HepG2 (cell line): ENCODE measurements around the gene ADIPOR2. TPM values are rescaled to one million over a fixed set of nuclear protein-coding genes. Genes with fewer than 3 reads are reported as not detected.

Source experiments
- AKAP8 ChIP-seq: sonication (generic); formaldehyde crosslinking; IDR thresholded peaks from 2 replicates; pipeline ENCODE4 v1.5.1; 2020; ENCODE audit warnings: mild to moderate bottlenecking, missing genetic modification reagents
- CENPX ChIP-seq: sonication (generic); formaldehyde crosslinking; IDR thresholded peaks from 2 replicates; pipeline ENCODE4 v1.9.0; 2021; ENCODE audit warnings: mild to moderate bottlenecking, missing genetic modification reagents, moderate library complexity
- CHD4 ChIP-seq: fragments of 200-600 bp; sonication (generic); IDR thresholded peaks from 2 replicates; pipeline ENCODE4 v1.7.0; 2017; ENCODE audit warnings: mild to moderate bottlenecking, low read length, borderline replicate concordance
- EED ChIP-seq: sonication (generic); formaldehyde crosslinking; IDR thresholded peaks from 2 replicates; pipeline ENCODE4 v1.5.0; 2020; ENCODE audit warnings: mild to moderate bottlenecking, missing genetic modification reagents
- ERF ChIP-seq: IDR thresholded peaks from 2 replicates; pipeline ENCODE4 v1.6.1; 2018; ENCODE audit warnings: missing biosample characterization, missing genetic modification reagents
- ETV5 ChIP-seq: IDR thresholded peaks from 2 replicates; pipeline ENCODE4 v1.6.1; 2018; ENCODE audit warnings: missing biosample characterization, missing genetic modification reagents, inconsistent platforms, borderline replicate concordance
- ISX ChIP-seq: sonication (generic); formaldehyde crosslinking; conservative IDR thresholded peaks from 2 replicates; pipeline ENCODE4 v1.5.0; 2020; ENCODE audit warnings: missing genetic modification reagents
- JUN ChIP-seq: sonication (generic); formaldehyde crosslinking; IDR thresholded peaks from 2 replicates; pipeline ENCODE4 v1.4.0; 2020; ENCODE audit warnings: mild to moderate bottlenecking, missing genetic modification reagents
- KLF9 ChIP-seq: IDR thresholded peaks from 2 replicates; pipeline ENCODE4 v1.6.1; 2016; ENCODE audit warnings: low read depth
- KMT2B ChIP-seq: IDR thresholded peaks from 2 replicates; pipeline ENCODE4 v1.6.1; 2016; ENCODE audit warnings: missing genetic modification reagents, missing compliant biosample characterization
- MAFK ChIP-seq, 2 experiments: IDR thresholded peaks in 1 of 2; conservative IDR thresholded peaks in 1 of 2; 2 replicates each; pipeline ENCODE4 v1.6.1; 2011; ENCODE audit warnings: improper control_type of control experiment in 2 of 2, low read length in 2 of 2
- MED8 ChIP-seq: sonication (generic); formaldehyde crosslinking; IDR thresholded peaks from 2 replicates; pipeline ENCODE4 v1.8.1; 2023; ENCODE audit warnings: mild to moderate bottlenecking, missing genetic modification reagents; ENCODE audit not compliant: insufficient replicate concordance
- MIER3 ChIP-seq: IDR thresholded peaks from 2 replicates; pipeline ENCODE4 v1.6.1; 2016; ENCODE audit warnings: missing compliant biosample characterization, borderline replicate concordance
- NKX3-1 ChIP-seq: sonication (generic); formaldehyde crosslinking; IDR thresholded peaks from 2 replicates; pipeline ENCODE4 v1.5.0; 2020; ENCODE audit warnings: missing genetic modification reagents
- SSRP1 ChIP-seq: IDR thresholded peaks from 2 replicates; pipeline ENCODE4 v1.6.1; 2016; ENCODE audit warnings: control low read depth
- TEF ChIP-seq: sonication (generic); formaldehyde crosslinking; IDR thresholded peaks from 2 replicates; pipeline ENCODE4 v1.5.0; 2020; ENCODE audit warnings: missing genetic modification reagents
- ZBTB7A ChIP-seq: sonication (generic); formaldehyde crosslinking; IDR thresholded peaks from 2 replicates; pipeline ENCODE4 v1.8.0; 2022; ENCODE audit warnings: mild to moderate bottlenecking, missing genetic modification reagents
- ZFP41 ChIP-seq: sonication (generic); formaldehyde crosslinking; IDR thresholded peaks from 2 replicates; pipeline ENCODE4 v1.4.0; 2020; ENCODE audit warnings: mild to moderate bottlenecking, missing genetic modification reagents, borderline replicate concordance
- ZNF205 ChIP-seq: IDR thresholded peaks from 2 replicates; pipeline ENCODE4 v1.6.1; 2018; ENCODE audit warnings: missing biosample characterization, missing genetic modification reagents
- ZNF441 ChIP-seq: sonication (generic); formaldehyde crosslinking; IDR thresholded peaks from 2 replicates; pipeline ENCODE4 v1.7.0; 2021; ENCODE audit warnings: missing genetic modification reagents, borderline replicate concordance
- ZNF451 ChIP-seq: sonication (generic); formaldehyde crosslinking; IDR thresholded peaks from 2 replicates; pipeline ENCODE4 v1.5.0; 2020; ENCODE audit warnings: mild to moderate bottlenecking, missing genetic modification reagents
- ZNF460 ChIP-seq: sonication (generic); formaldehyde crosslinking; IDR thresholded peaks from 2 replicates; pipeline ENCODE4 v1.5.1; 2020; ENCODE audit warnings: missing genetic modification reagents, mild to moderate bottlenecking, borderline replicate concordance
- ZNF550 ChIP-seq: sonication (generic); formaldehyde crosslinking; IDR thresholded peaks from 2 replicates; pipeline ENCODE4 v1.4.0; 2020; ENCODE audit warnings: mild to moderate bottlenecking, missing genetic modification reagents, borderline replicate concordance
- ZNF564 ChIP-seq: sonication (generic); formaldehyde crosslinking; IDR thresholded peaks from 2 replicates; pipeline ENCODE4 v1.8.1; 2023; ENCODE audit warnings: mild to moderate bottlenecking, missing genetic modification reagents
- ZNF589 ChIP-seq: sonication (generic); formaldehyde crosslinking; conservative IDR thresholded peaks from 2 replicates; pipeline ENCODE4 v1.8.0; 2022; ENCODE audit warnings: mild to moderate bottlenecking, moderate library complexity, missing genetic modification reagents
- ZNF780A ChIP-seq: sonication (generic); formaldehyde crosslinking; IDR thresholded peaks from 2 replicates; pipeline ENCODE4 v1.8.0; 2022; ENCODE audit warnings: mild to moderate bottlenecking, missing genetic modification reagents, moderate library complexity
- ZNF883 ChIP-seq: sonication (generic); formaldehyde crosslinking; IDR thresholded peaks from 2 replicates; pipeline ENCODE4 v1.5.1; 2020; ENCODE audit warnings: mild to moderate bottlenecking, missing genetic modification reagents; ENCODE audit errors: not compliant biosample characterization
- ZZZ3 ChIP-seq: sonication (generic); formaldehyde crosslinking; IDR thresholded peaks from 2 replicates; pipeline ENCODE4 v1.4.0; 2020; ENCODE audit warnings: missing genetic modification reagents, mild to moderate bottlenecking, borderline replicate concordance
- polyA plus RNA-seq, 8 experiments: library from polyadenylated mRNA; depleted of rRNA in 3 of 8; stranded (reverse) in 7 of 8; unstranded in 1 of 8; fragments of >200 nt; fragmentation: Illumina TruSeq in 4 of 8; extraction: Trizol in 4 of 8; gene quantifications; 2 replicates each; pipeline versions ENCODE4 v1.2.1 to v1.2.3, GENCODE V29; 2011 to 2016; ENCODE audit warnings: low read depth in 4 of 8, missing spikeins in 1 of 8, mixed read lengths in 1 of 8; ENCODE audit not compliant: insufficient read depth in 1 of 8
- total RNA-seq, 5 experiments: library from RNA; depleted of rRNA; stranded (reverse); fragments of >200 nt; fragmentation: Illumina TruSeq; extraction: Trizol; gene quantifications; 2 replicates each; pipeline ENCODE4 v1.2.3, GENCODE V29; 2016; ENCODE audit warnings: low read depth in 1 of 5
- TF ChIP-seq, protein P1 (sequence below): sonication (generic); formaldehyde crosslinking; IDR thresholded peaks from 2 replicates; pipeline ENCODE4 v1.8.1; 2023; ENCODE audit warnings: mild to moderate bottlenecking, inconsistent platforms, moderate library complexity, missing genetic modification reagents, borderline replicate concordance
- TF ChIP-seq, protein P2 (sequence below): sonication (generic); formaldehyde crosslinking; IDR thresholded peaks from 2 replicates; pipeline ENCODE4 v1.8.1; 2023; ENCODE audit warnings: missing genetic modification reagents, mild to moderate bottlenecking, borderline replicate concordance

ADIPOR2 gene
- total and polyA plus RNA-seq, 2 of the 13 experiments (the other 11 are each of a cell fraction or from before 2014, with no cell fraction given), result 35.2 to 52.2 TPM

- TF ChIP-seq ZNF451 (CRISPR knock-in tag) (peak; percentile 90; the same call in 1 of the 2 replicates), AKAP8 (CRISPR knock-in tag) (no peak), NKX3-1 (CRISPR knock-in tag) (peak; percentile 83; the same call in 1 of the 2 replicates), SSRP1 (CRISPR knock-in tag) (no peak), MAFK (conservative IDR thresholded peaks at IDR 0.05 in 1 of 2, IDR thresholded peaks at IDR 0.05 in 1 of 2; ENCODE audit: low read length in 2 of 2) (no peak), ZNF780A (CRISPR knock-in tag) (no peak), KMT2B (CRISPR knock-in tag) (peak; percentile 72), MED8 (CRISPR knock-in tag) (no peak), MIER3 (CRISPR knock-in tag) (no peak), ZNF564 (CRISPR knock-in tag) (peak; percentile 74; the same call in 1 of the 2 replicates), ZNF883 (peak; percentile 89), ZNF460 (CRISPR knock-in tag) (no peak), TEF (CRISPR knock-in tag) (peak; percentile 77; the same call in 1 of the 2 replicates), JUN (CRISPR knock-in tag) (no peak), ETV5 (CRISPR knock-in tag) (peak; percentile 61; the same call in 1 of the 2 replicates), ZBTB7A (CRISPR knock-in tag) (0 out of 2 replicates have a peak, but pooled peaks have one; percentile 55), ZZZ3 (CRISPR knock-in tag) (no peak), ISX (CRISPR knock-in tag) (0 out of 2 replicates have a peak, but pooled peaks have one; percentile 69), CHD4 (no peak), ZFP41 (CRISPR knock-in tag) (no peak), KLF9 (CRISPR knock-in tag) (0 out of 2 replicates have a peak, but pooled peaks have one; percentile 33), ZNF441 (CRISPR knock-in tag) (peak; percentile 91), ZNF205 (CRISPR knock-in tag) (peak; percentile 73), ZNF550 (CRISPR knock-in tag) (no peak), CENPX (CRISPR knock-in tag) (no peak), EED (CRISPR knock-in tag) (peak; percentile 69; the same call in 1 of the 2 replicates), ERF (CRISPR knock-in tag) (peak; percentile 94), ZNF589 (peak; percentile 58; the same call in 1 of the 2 replicates)
- TF ChIP-seq, protein P1, sequence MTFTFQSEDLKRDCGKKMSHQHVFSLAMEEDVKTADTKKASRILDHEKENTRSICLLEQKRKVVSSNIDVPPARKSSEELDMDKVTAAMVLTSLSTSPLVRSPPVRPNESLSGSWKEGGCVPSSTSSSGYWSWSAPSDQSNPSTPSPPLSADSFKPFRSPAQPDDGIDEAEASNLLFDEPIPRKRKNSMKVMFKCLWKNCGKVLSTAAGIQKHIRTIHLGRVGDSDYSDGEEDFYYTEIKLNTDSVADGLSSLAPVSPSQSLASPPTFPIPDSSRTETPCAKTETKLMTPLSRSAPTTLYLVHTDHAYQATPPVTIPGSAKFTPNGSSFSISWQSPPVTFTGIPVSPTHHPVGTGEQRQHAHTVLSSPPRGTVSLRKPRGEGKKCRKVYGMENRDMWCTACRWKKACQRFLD (CRISPR knock-in tag), result no peak
- TF ChIP-seq, protein P2, sequence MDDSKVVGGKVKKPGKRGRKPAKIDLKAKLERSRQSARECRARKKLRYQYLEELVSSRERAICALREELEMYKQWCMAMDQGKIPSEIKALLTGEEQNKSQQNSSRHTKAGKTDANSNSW (CRISPR knock-in tag), result no peak
Observed at GRCh38 chr12:1830981-1831963, 140.4 kb downstream of the ADIPOR2 start (continued).
